ENCODE measurements around the gene BDKRB2. TPM values are rescaled to one million over a fixed set of nuclear protein-coding genes. Genes with fewer than 3 reads are reported as not detected.
"Not testable (repeated sequence)": the region's sequence is repeated elsewhere in the genome, so short reads cannot be mapped to it uniquely, and the experiment has no call there.

BDKRB2 gene
- total RNA-seq, 1 donor from 2014 or later, result not detected

- H3K4me3 Mint-ChIP-seq, result no peak overlapping the region
- H3K9me3 Mint-ChIP-seq, result no peaks in the 10 kb centered on the region
- no peaks in the 10 kb centered on the region for H3K4me1 Mint-ChIP-seq
- intact Hi-C loops (cut with micrococcal nuclease), result no loop called here
- H3K27ac Mint-ChIP-seq, result no peak overlapping the region
- DNase-seq, result no peak
- no peaks in the 10 kb centered on the region for H3K36me3 Mint-ChIP-seq (ENCODE audit: low read depth)
- no peaks in the 10 kb centered on the region for H3K27me3 Mint-ChIP-seq
Measured at GRCh38 chr14:96235426-96235825, 30.8 kb downstream of the BDKRB2 start.

GRCh38 chr14:96237641-96238040 lies 33.0 kb downstream of the BDKRB2 start:
- Mint-ChIP-seq H3K36me3 (ENCODE audit: low read depth) (no peaks in the 10 kb centered on the region), H3K27me3 (no peaks in the 10 kb centered on the region), H3K4me1 (no peaks in the 10 kb centered on the region), H3K4me3 (no peak overlapping the region), H3K27ac (no peak overlapping the region), H3K9me3 (no peaks in the 10 kb centered on the region)
- no peak for DNase-seq
- intact Hi-C loops (cut with micrococcal nuclease), result no loop called here

- Mint-ChIP-seq H3K4me1 (no peaks in the 10 kb centered on the region), H3K4me3 (no peak overlapping the region), H3K36me3 (ENCODE audit: low read depth) (no peaks in the 10 kb centered on the region), H3K27ac (no peak overlapping the region), H3K9me3 (no peaks in the 10 kb centered on the region), H3K27me3 (no peaks in the 10 kb centered on the region)
- no peak for DNase-seq
- intact Hi-C loops (cut with micrococcal nuclease), result no loop called here
Measured at GRCh38 chr14:96238676-96239265, 34.1 kb downstream of the BDKRB2 start.

GRCh38 chr14:96239711-96240141 lies 35.1 kb downstream of the BDKRB2 start:
- H3K27me3 Mint-ChIP-seq, result no peaks in the 10 kb centered on the region
- no peak for DNase-seq
- H3K4me1 Mint-ChIP-seq, result no peaks in the 10 kb centered on the region
- no peaks in the 10 kb centered on the region for H3K36me3 Mint-ChIP-seq (ENCODE audit: low read depth)
- no peaks in the 10 kb centered on the region for H3K9me3 Mint-ChIP-seq
- no peak overlapping the region for H3K4me3 Mint-ChIP-seq
- intact Hi-C loops (cut with micrococcal nuclease), result no loop called here
- no peak overlapping the region for H3K27ac Mint-ChIP-seq

- Mint-ChIP-seq H3K27ac (no peak overlapping the region), H3K9me3 (no peaks in the 10 kb centered on the region), H3K4me1 (no peaks in the 10 kb centered on the region), H3K4me3 (no peak overlapping the region), H3K36me3 (ENCODE audit: low read depth) (no peaks in the 10 kb centered on the region), H3K27me3 (no peaks in the 10 kb centered on the region)
- DNase-seq, result no peak
- intact Hi-C loops (cut with micrococcal nuclease), result no loop called here
Measured at GRCh38 chr14:96240641-96241040, 36.0 kb downstream of the BDKRB2 start.

GRCh38 chr14:96242126-96242525 lies 37.5 kb downstream of the BDKRB2 start:
- no peak for DNase-seq
- no peak overlapping the region for H3K27ac Mint-ChIP-seq
- no peaks in the 10 kb centered on the region for H3K36me3 Mint-ChIP-seq (ENCODE audit: low read depth)
- no peaks in the 10 kb centered on the region for H3K9me3 Mint-ChIP-seq
- H3K4me1 Mint-ChIP-seq, result no peaks in the 10 kb centered on the region
- H3K27me3 Mint-ChIP-seq, result no peaks in the 10 kb centered on the region
- no peak overlapping the region for H3K4me3 Mint-ChIP-seq
- intact Hi-C loops (cut with micrococcal nuclease), result no loop called here

- Mint-ChIP-seq H3K4me1 (no peaks in the 10 kb centered on the region), H3K27ac (no peak overlapping the region), H3K36me3 (ENCODE audit: low read depth) (no peaks in the 10 kb centered on the region), H3K9me3 (no peaks in the 10 kb centered on the region), H3K27me3 (no peaks in the 10 kb centered on the region), H3K4me3 (no peak overlapping the region)
- intact Hi-C loops (cut with micrococcal nuclease), result no loop called here
- no peak for DNase-seq
Measured at GRCh38 chr14:96243785-96244184, 39.1 kb downstream of the BDKRB2 start.

- H3K36me3 Mint-ChIP-seq (ENCODE audit: low read depth); H3K4me3 Mint-ChIP-seq; H3K27me3 Mint-ChIP-seq; H3K9me3 Mint-ChIP-seq; H3K27ac Mint-ChIP-seq; H3K4me1 Mint-ChIP-seq; DNase-seq; intact Hi-C loops (cut with micrococcal nuclease): not testable (repeated sequence)
Measured at GRCh38 chr14:96245074-96245473, 40.4 kb downstream of the BDKRB2 start.

GRCh38 chr14:96245710-96246538 lies 41.3 kb downstream of the BDKRB2 start:
- intact Hi-C loops (cut with micrococcal nuclease), result no loop called here
- DNase-seq, result no peak
- H3K9me3 Mint-ChIP-seq, result no peaks in the 10 kb centered on the region
- peaks cover 3% of the 10 kb centered on the region for H3K27me3 Mint-ChIP-seq
- no peaks in the 10 kb centered on the region for H3K4me1 Mint-ChIP-seq
- no peak overlapping the region for H3K4me3 Mint-ChIP-seq
- no peak overlapping the region for H3K27ac Mint-ChIP-seq
- H3K36me3 Mint-ChIP-seq (ENCODE audit: low read depth), result no peaks in the 10 kb centered on the region

GRCh38 chr14:96246539-96246847 lies 41.9 kb downstream of the BDKRB2 start:
- no peaks in the 10 kb centered on the region for H3K9me3 Mint-ChIP-seq
- H3K27me3 Mint-ChIP-seq, result peaks cover 3% of the 10 kb centered on the region
- H3K36me3 Mint-ChIP-seq (ENCODE audit: low read depth), result no peaks in the 10 kb centered on the region
- DNase-seq, result no peak
- H3K27ac Mint-ChIP-seq, result no peak overlapping the region
- H3K4me1 Mint-ChIP-seq, result no peaks in the 10 kb centered on the region
- no peak overlapping the region for H3K4me3 Mint-ChIP-seq
- intact Hi-C loops (cut with micrococcal nuclease), result no loop called here

- intact Hi-C loops (cut with micrococcal nuclease), result no loop called here
Measured at GRCh38 chr14:96247031-96247430, 42.4 kb downstream of the BDKRB2 start.

GRCh38 chr14:96249029-96249428 lies 44.4 kb downstream of the BDKRB2 start:
- Mint-ChIP-seq H3K27ac (no peak overlapping the region), H3K4me1 (no peaks in the 10 kb centered on the region), H3K27me3 (peaks cover 3% of the 10 kb centered on the region), H3K9me3 (no peaks in the 10 kb centered on the region), H3K36me3 (ENCODE audit: low read depth) (no peaks in the 10 kb centered on the region), H3K4me3 (no peak overlapping the region)
- intact Hi-C loops (cut with micrococcal nuclease), result no loop called here
- no peak for DNase-seq

More at GRCh38 chr14:96247031-96247430, 42.4 kb downstream of the BDKRB2 start:
- Mint-ChIP-seq H3K27me3 (peaks cover 3% of the 10 kb centered on the region), H3K4me1 (no peaks in the 10 kb centered on the region), H3K4me3 (no peak overlapping the region), H3K9me3 (no peaks in the 10 kb centered on the region), H3K36me3 (ENCODE audit: low read depth) (no peaks in the 10 kb centered on the region), H3K27ac (no peak overlapping the region)
- no peak for DNase-seq

- H3K27me3 Mint-ChIP-seq, result peaks cover 3% of the 10 kb centered on the region
- no peaks in the 10 kb centered on the region for H3K4me1 Mint-ChIP-seq
- intact Hi-C loops (cut with micrococcal nuclease), result no loop called here
- no peak overlapping the region for H3K27ac Mint-ChIP-seq
- DNase-seq, result no peak
- H3K36me3 Mint-ChIP-seq (ENCODE audit: low read depth), result no peaks in the 10 kb centered on the region
- H3K4me3 Mint-ChIP-seq, result no peak overlapping the region
- no peaks in the 10 kb centered on the region for H3K9me3 Mint-ChIP-seq
Measured at GRCh38 chr14:96250485-96250884, 45.8 kb downstream of the BDKRB2 start.

- Mint-ChIP-seq H3K4me3 (no peak overlapping the region), H3K36me3 (ENCODE audit: low read depth) (no peaks in the 10 kb centered on the region), H3K27ac (no peak overlapping the region), H3K4me1 (no peaks in the 10 kb centered on the region), H3K27me3 (peaks cover 3% of the 10 kb centered on the region), H3K9me3 (no peaks in the 10 kb centered on the region)
- intact Hi-C loops (cut with micrococcal nuclease), result no loop called here
- no peak for DNase-seq
Measured at GRCh38 chr14:96251656-96252155, 47.1 kb downstream of the BDKRB2 start.
